Measurements from ENCODE around the gene RALBP1.

The RALBP1 gene

DNA sequence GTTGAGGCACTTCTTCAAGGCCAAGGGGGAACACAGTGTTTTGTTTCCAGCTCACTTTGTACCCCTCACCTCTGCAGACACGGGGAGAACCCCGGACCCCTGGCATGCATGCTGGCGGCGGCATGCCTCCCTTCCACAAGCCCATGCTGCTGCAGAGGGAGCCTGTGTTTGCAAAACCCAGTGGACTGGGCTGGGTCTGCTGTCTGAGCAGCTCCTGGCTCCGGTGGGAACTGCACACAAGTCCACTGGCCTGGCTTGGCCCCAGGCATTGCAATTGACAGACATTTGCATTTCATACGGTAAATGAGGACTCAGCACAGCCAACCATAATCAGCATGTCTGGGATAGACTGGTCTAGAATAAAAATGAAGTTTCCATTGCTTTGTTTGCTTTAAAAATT is 62.4 kb downstream of the RALBP1 start:
- no peaks in the 10 kb centered on the region for H3K36me3 ChIP-seq (ENCODE audit: control insufficient read depth, insufficient read depth, low read length)
- H3K79me2 ChIP-seq, result no peaks in the 10 kb centered on the region
- TF ChIP-seq, protein P1, sequence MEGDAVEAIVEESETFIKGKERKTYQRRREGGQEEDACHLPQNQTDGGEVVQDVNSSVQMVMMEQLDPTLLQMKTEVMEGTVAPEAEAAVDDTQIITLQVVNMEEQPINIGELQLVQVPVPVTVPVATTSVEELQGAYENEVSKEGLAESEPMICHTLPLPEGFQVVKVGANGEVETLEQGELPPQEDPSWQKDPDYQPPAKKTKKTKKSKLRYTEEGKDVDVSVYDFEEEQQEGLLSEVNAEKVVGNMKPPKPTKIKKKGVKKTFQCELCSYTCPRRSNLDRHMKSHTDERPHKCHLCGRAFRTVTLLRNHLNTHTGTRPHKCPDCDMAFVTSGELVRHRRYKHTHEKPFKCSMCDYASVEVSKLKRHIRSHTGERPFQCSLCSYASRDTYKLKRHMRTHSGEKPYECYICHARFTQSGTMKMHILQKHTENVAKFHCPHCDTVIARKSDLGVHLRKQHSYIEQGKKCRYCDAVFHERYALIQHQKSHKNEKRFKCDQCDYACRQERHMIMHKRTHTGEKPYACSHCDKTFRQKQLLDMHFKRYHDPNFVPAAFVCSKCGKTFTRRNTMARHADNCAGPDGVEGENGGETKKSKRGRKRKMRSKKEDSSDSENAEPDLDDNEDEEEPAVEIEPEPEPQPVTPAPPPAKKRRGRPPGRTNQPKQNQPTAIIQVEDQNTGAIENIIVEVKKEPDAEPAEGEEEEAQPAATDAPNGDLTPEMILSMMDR (IDR thresholded peaks at IDR 0.05), result no peak
- H3K9ac ChIP-seq, result no peak overlapping the region
- no peaks in the 10 kb centered on the region for H3K4me1 ChIP-seq
- no peaks in the 10 kb centered on the region for H3K9me3 ChIP-seq (ENCODE audit: control insufficient read depth, low read length)
- no peak overlapping the region for H3K4me3 ChIP-seq (ENCODE audit: low read depth, low read length)
- H3K27me3 ChIP-seq (ENCODE audit: control insufficient read depth, insufficient read depth, low read length), result no peaks in the 10 kb centered on the region
- no peak overlapping the region for H2AFZ ChIP-seq
- H3K4me2 ChIP-seq (ENCODE audit: low read length), result no peak overlapping the region
- no peak overlapping the region for H3K27ac ChIP-seq

DNA sequence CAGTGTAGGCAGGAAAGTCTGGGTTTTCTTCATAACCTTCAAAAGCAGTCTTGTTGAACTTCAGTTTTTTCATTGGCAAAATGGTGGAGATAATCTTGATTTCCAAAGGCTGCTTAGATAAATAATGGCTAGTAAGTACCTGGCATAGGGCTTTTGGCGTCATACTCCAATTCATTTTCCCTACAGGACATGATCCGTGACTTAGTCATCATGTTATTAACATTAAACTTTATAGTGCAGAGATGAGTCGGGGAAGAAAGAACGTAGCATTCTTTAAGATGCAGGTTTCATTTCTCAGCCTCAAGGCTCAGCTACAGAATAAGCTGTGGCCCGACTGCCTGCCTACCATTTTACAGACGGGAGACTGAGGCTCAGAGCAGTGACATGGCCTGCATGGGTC is 64.0 kb downstream of the RALBP1 start:
- no peaks in the 10 kb centered on the region for H3K36me3 ChIP-seq (ENCODE audit: control insufficient read depth, insufficient read depth, low read length)
- TF ChIP-seq, protein P1 (IDR thresholded peaks at IDR 0.05), result no peak
- no peaks in the 10 kb centered on the region for H3K9me3 ChIP-seq (ENCODE audit: control insufficient read depth, low read length)
- no peak overlapping the region for H3K4me3 ChIP-seq (ENCODE audit: low read depth, low read length)
- no peaks in the 10 kb centered on the region for H3K79me2 ChIP-seq
- no peaks in the 10 kb centered on the region for H3K27me3 ChIP-seq (ENCODE audit: control insufficient read depth, insufficient read depth, low read length)
- no peak overlapping the region for H3K9ac ChIP-seq
- no peak overlapping the region for H3K27ac ChIP-seq
- H2AFZ ChIP-seq, result no peak overlapping the region
- no peak overlapping the region for H3K4me2 ChIP-seq (ENCODE audit: low read length)
- no peaks in the 10 kb centered on the region for H3K4me1 ChIP-seq

DNA sequence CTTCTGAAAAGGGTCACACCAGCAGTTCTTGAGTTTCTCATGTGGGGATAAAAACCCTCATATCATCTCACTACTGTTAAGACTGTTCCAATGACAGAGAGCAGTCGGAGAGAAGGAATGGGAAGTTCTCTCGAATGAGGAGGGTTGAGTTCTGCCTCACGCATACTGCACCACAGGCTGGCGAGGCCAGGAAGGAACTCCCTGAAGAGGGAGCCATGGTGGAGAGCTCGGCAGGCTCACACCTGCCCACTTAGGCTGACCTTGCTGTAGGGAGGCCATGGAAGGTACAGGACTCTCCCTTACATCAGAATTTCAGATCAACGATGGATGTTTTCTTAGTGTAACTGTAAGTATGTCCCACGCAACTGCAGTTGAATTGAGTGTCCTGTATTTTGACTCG is 64.6 kb downstream of the RALBP1 start:
- Histone ChIP-seq H3K9ac (no peak overlapping the region), H3K4me1 (no peaks in the 10 kb centered on the region), H3K27ac (no peak overlapping the region), H3K36me3 (ENCODE audit: control insufficient read depth, insufficient read depth, low read length) (no peaks in the 10 kb centered on the region), H3K9me3 (ENCODE audit: control insufficient read depth, low read length) (no peaks in the 10 kb centered on the region), H3K79me2 (no peaks in the 10 kb centered on the region), H3K27me3 (ENCODE audit: control insufficient read depth, insufficient read depth, low read length) (no peaks in the 10 kb centered on the region), H3K4me3 (ENCODE audit: low read depth, low read length) (no peak overlapping the region), H3K4me2 (ENCODE audit: low read length) (no peak overlapping the region), H2AFZ (no peak overlapping the region)
- TF ChIP-seq, protein P1 (IDR thresholded peaks at IDR 0.05), result no peak

DNA sequence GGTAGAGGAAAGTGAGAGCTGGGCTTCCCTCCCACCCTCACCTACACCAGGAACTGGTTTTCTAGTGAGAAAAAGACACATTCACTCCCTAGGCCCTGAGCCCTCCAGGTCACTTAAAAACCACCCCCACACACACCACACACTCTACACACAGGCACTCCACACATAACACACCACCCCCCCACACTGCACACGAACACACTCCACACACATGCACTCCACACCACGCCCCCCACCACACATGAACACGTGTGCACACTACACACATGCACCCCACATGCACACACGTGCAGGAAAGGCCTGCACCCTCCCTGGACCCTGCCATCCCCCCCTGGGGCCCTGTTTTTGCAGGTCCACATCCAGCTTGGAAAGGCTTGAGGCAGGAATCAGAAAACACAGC is 67.6 kb downstream of the RALBP1 start:
- Histone ChIP-seq H3K36me3 (ENCODE audit: control insufficient read depth, insufficient read depth, low read length) (no peaks in the 10 kb centered on the region), H3K27ac (no peak overlapping the region), H2AFZ (no peak overlapping the region), H3K4me1 (no peaks in the 10 kb centered on the region), H3K4me3 (ENCODE audit: low read depth, low read length) (no peak overlapping the region), H3K9me3 (ENCODE audit: control insufficient read depth, low read length) (no peaks in the 10 kb centered on the region), H3K27me3 (ENCODE audit: control insufficient read depth, insufficient read depth, low read length) (no peaks in the 10 kb centered on the region), H3K9ac (no peak overlapping the region), H3K4me2 (ENCODE audit: low read length) (no peak overlapping the region), H3K79me2 (no peaks in the 10 kb centered on the region)
- TF ChIP-seq, protein P1 (IDR thresholded peaks at IDR 0.05), result no peak

GRCh38 chr18:9545029-9545428 is 69.7 kb downstream of the RALBP1 start:
- Histone ChIP-seq H3K4me2 (ENCODE audit: low read length) (no peak overlapping the region), H2AFZ (no peak overlapping the region), H3K27ac (no peak overlapping the region), H3K9me3 (ENCODE audit: control insufficient read depth, low read length) (no peaks in the 10 kb centered on the region), H3K9ac (no peak overlapping the region), H3K27me3 (ENCODE audit: control insufficient read depth, insufficient read depth, low read length) (no peaks in the 10 kb centered on the region), H3K36me3 (ENCODE audit: control insufficient read depth, insufficient read depth, low read length) (no peaks in the 10 kb centered on the region), H3K4me3 (ENCODE audit: low read depth, low read length) (no peak overlapping the region), H3K4me1 (no peaks in the 10 kb centered on the region), H3K79me2 (no peaks in the 10 kb centered on the region)
- TF ChIP-seq, protein P1 (IDR thresholded peaks at IDR 0.05), result no peak

All from parathyroid adenoma (tissue), 2 donors.